ENCODE measurements around the gene C1QTNF6.

DNA sequence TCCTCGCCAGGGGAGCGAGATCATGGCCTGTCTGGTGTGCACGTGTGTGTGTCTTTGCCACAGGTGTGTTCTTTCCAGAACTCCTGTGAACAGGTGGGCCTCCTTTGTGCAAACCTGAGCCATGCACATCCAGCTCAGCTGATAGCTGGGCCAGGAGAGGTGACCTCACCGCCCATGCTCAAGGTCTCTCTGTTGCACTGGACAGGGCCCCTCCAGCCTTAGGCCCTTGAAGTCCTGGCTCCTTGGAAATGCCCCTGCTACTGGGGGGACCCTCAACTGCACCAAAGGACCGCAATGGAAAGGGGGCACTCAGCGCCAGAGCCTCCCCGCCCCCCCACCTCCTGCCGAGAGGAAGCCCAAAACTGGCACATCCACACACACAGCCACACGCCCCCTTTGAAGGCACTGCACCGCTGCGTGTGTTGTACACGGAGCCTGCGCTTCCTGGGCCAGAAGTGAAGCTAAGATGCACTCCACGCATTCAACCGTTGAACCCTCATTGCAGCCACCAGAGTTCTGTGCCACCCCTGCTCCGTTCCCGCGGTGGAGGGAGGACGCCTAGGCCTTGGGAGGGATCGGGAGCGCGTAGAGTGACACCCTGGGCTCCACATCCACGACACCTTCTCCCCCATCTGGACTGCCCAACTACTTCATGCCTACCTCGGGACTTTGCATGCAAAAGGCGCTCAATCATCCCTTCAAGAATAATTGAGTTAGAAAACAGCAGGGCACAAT is 21.9 kb downstream of the C1QTNF6 start:
- no peak for TF ChIP-seq HDAC6 (IDR thresholded peaks at IDR 0.05; ENCODE audit: low read depth, low read length)
- TF ChIP-seq, protein P1, sequence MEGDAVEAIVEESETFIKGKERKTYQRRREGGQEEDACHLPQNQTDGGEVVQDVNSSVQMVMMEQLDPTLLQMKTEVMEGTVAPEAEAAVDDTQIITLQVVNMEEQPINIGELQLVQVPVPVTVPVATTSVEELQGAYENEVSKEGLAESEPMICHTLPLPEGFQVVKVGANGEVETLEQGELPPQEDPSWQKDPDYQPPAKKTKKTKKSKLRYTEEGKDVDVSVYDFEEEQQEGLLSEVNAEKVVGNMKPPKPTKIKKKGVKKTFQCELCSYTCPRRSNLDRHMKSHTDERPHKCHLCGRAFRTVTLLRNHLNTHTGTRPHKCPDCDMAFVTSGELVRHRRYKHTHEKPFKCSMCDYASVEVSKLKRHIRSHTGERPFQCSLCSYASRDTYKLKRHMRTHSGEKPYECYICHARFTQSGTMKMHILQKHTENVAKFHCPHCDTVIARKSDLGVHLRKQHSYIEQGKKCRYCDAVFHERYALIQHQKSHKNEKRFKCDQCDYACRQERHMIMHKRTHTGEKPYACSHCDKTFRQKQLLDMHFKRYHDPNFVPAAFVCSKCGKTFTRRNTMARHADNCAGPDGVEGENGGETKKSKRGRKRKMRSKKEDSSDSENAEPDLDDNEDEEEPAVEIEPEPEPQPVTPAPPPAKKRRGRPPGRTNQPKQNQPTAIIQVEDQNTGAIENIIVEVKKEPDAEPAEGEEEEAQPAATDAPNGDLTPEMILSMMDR (IDR thresholded peaks at IDR 0.05; ENCODE audit: control extremely low read depth in 1 of 3, insufficient read depth in 1 of 3, low read depth in 1 of 3, low read length in 3 of 3): no peak
- no peak for TF ChIP-seq BACH1 (IDR thresholded peaks at IDR 0.05; ENCODE audit: low read length)
- TF ChIP-seq JUN (IDR thresholded peaks at IDR 0.05; ENCODE audit: low read depth, low read length): no peak
- no peak for TF ChIP-seq CHD2 (IDR thresholded peaks at IDR 0.05; ENCODE audit: low read length)
- TF ChIP-seq POLR2A (IDR thresholded peaks at IDR 0.05; ENCODE audit: control extremely low read depth in 1 of 2, low read depth in 2 of 2, low read length in 2 of 2): no peak
- no peak for TF ChIP-seq PHF8 (conservative IDR thresholded peaks at IDR 0.05; ENCODE audit: low read depth, low read length)
- no peak for TF ChIP-seq GABPA (IDR thresholded peaks at IDR 0.05; ENCODE audit: borderline replicate concordance, insufficient read depth, low read length)
- no peak for TF ChIP-seq EP300 (IDR thresholded peaks at IDR 0.05; ENCODE audit: borderline replicate concordance in 1 of 2, low read depth in 2 of 2, low read length in 2 of 2)
- no peak for TF ChIP-seq POLR2AphosphoS5 (IDR thresholded peaks at IDR 0.05; ENCODE audit: low read depth, low read length)
- no peak for TF ChIP-seq CEBPB (IDR thresholded peaks at IDR 0.05; ENCODE audit: low read depth, low read length)

Measured in H1 (cell line).